Thyroid gland (tissue), 4 donors: ENCODE data around the gene ANKRD63.

Experiments
- POLR2A ChIP-seq, 2 donors: fragments of 450-650 bp; IDR thresholded peaks; one replicate each; pipeline ENCODE4 v1.6.1; 2017; ENCODE audit warnings: antibody characterized with exemption in 2 of 2, mild to moderate bottlenecking in 2 of 2, moderate library complexity in 1 of 2
- TF ChIP-seq, protein P1 (sequence below), 6 experiments: fragments of 200-600 bp in 3 of 6; fragments of 450-650 bp in 3 of 6; sonication (generic) in 3 of 6; IDR thresholded peaks; one replicate each; pipeline ENCODE4 v1.5.1; 2016 to 2019; ENCODE audit warnings: antibody characterized with exemption in 6 of 6, mild to moderate bottlenecking in 2 of 6, inconsistent platforms in 1 of 6, moderate library complexity in 1 of 6

DNA sequence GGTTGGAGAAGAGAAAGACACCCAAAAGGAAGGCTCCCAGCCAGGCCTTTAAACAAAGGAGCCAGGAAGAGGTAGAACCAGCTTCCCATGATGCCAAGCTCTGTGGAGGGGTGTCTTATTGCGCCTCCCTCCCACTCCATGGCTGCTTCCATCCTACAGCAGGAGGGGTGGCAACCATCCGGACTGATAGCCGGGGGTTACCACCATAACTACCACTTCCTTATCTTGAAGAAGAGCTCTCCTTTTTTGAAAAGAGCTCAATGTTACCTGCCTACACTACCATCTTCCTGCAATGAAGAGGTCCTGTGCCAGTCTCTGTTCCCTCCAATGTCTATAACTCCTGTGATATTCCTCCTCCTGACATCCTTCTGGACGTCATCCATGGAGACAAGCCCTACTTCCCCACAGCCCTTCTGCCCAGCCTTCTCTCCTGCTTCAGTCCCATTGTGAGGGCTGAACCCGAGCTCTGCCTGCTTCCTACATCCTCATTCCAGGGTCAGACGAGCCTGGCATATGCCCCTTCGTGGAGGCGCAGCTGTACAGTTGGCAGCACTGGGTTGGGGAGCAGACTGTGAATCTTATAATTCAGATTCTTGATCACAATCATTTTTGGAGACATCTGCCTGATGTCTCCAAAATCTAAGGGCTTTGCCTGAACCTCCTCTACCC lies 49.4 kb upstream of the ANKRD63 start:
- TF ChIP-seq POLR2A (IDR thresholded peaks at IDR 0.05): no peak
- TF ChIP-seq, protein P1, sequence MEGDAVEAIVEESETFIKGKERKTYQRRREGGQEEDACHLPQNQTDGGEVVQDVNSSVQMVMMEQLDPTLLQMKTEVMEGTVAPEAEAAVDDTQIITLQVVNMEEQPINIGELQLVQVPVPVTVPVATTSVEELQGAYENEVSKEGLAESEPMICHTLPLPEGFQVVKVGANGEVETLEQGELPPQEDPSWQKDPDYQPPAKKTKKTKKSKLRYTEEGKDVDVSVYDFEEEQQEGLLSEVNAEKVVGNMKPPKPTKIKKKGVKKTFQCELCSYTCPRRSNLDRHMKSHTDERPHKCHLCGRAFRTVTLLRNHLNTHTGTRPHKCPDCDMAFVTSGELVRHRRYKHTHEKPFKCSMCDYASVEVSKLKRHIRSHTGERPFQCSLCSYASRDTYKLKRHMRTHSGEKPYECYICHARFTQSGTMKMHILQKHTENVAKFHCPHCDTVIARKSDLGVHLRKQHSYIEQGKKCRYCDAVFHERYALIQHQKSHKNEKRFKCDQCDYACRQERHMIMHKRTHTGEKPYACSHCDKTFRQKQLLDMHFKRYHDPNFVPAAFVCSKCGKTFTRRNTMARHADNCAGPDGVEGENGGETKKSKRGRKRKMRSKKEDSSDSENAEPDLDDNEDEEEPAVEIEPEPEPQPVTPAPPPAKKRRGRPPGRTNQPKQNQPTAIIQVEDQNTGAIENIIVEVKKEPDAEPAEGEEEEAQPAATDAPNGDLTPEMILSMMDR (IDR thresholded peaks at IDR 0.05): no peak
